Measurements from ENCODE around the gene RBM15.

- TF ChIP-seq CTCF (IDR thresholded peaks at IDR 0.05) (no peak), POLR2A (IDR thresholded peaks at IDR 0.05) (no peak)
These were observed 40.2 kb upstream of the RBM15 start for GRCh38 chr1:110298991-110299390.
